OCI-LY7 (cell line): Measurements from ENCODE around the gene POC1A.

Experiments used
- CTCF ChIP-seq: fragments of 200-600 bp; sonication (generic); conservative IDR thresholded peaks from 2 replicates; pipeline ENCODE4 v1.5.1; 2014; ENCODE audit warnings: mild to moderate bottlenecking, antibody characterized with exemption, low read length, moderate library complexity, mixed read lengths
- EZH2phosphoT487 ChIP-seq: fragments of 200-600 bp; sonication (generic); IDR thresholded peaks from 2 replicates; pipeline ENCODE4 v1.6.1; 2018; ENCODE audit warnings: low read depth, borderline replicate concordance, mild to moderate bottlenecking, mixed run types, antibody characterized with exemption, low read length, moderate library complexity, mixed read lengths

GRCh38 chr3:52039426-52039825 lies 114.8 kb downstream of the POC1A start:
- TF ChIP-seq CTCF, result no peak
- no peak for TF ChIP-seq EZH2phosphoT487
